ENCODE results near the gene CDH24. TPM values are rescaled to one million over a fixed set of nuclear protein-coding genes. Genes with fewer than 3 reads are reported as not detected.

CDH24 gene
- total RNA-seq, 2 donors from 2014 or later = 1.6 to 1.8 TPM

- peak overlapping the region; percentile 37 for H3K27ac Mint-ChIP-seq
- no peaks in the 10 kb centered on the region for H3K27me3 Mint-ChIP-seq
- peaks cover 2% of the 10 kb centered on the region for H3K36me3 Mint-ChIP-seq (ENCODE audit: low read depth)
- H3K9me3 ChIP-seq (ENCODE audit: control insufficient read depth, low read length, poor library complexity, severe bottlenecking) = no peaks in the 10 kb centered on the region
- H3K4me3 Mint-ChIP-seq = no peak overlapping the region
- H3K4me1 Mint-ChIP-seq = peaks cover 15% of the 10 kb centered on the region
- DNase-seq (no peak), ATAC-seq (no peak)
Observed at GRCh38 chr14:23052671-23053070, 4.6 kb downstream of the CDH24 start.

- no peak overlapping the region for H3K4me3 Mint-ChIP-seq
- H3K36me3 Mint-ChIP-seq (ENCODE audit: low read depth) = peaks cover 5% of the 10 kb centered on the region
- H3K27ac Mint-ChIP-seq = no peak overlapping the region
- H3K9me3 ChIP-seq (ENCODE audit: control insufficient read depth, low read length, poor library complexity, severe bottlenecking) = no peaks in the 10 kb centered on the region
- DNase-seq (no peak), ATAC-seq (no peak)
- H3K4me1 Mint-ChIP-seq = peaks cover 17% of the 10 kb centered on the region
- H3K27me3 Mint-ChIP-seq = peaks cover 4% of the 10 kb centered on the region
Observed at GRCh38 chr14:23052182-23052623, 5.1 kb downstream of the CDH24 start.

GRCh38 chr14:23051141-23052057 lies 5.9 kb downstream of the CDH24 start:
- H3K4me1 Mint-ChIP-seq = peaks cover 11% of the 10 kb centered on the region
- H3K27me3 Mint-ChIP-seq = peaks cover 6% of the 10 kb centered on the region
- no peak overlapping the region for H3K4me3 Mint-ChIP-seq
- H3K27ac Mint-ChIP-seq = no peak overlapping the region
- DNase-seq (no peak), ATAC-seq (no peak)
- no peaks in the 10 kb centered on the region for H3K9me3 ChIP-seq (ENCODE audit: control insufficient read depth, low read length, poor library complexity, severe bottlenecking)
- peaks cover 6% of the 10 kb centered on the region for H3K36me3 Mint-ChIP-seq (ENCODE audit: low read depth)

GRCh38 chr14:23049011-23049410 lies 8.3 kb downstream of the CDH24 start:
- H3K9me3 ChIP-seq (ENCODE audit: control insufficient read depth, low read length, poor library complexity, severe bottlenecking) = no peaks in the 10 kb centered on the region
- peaks cover 6% of the 10 kb centered on the region for H3K27me3 Mint-ChIP-seq
- H3K4me1 Mint-ChIP-seq = peaks cover 4% of the 10 kb centered on the region

GRCh38 chr14:23047751-23048693 lies 9.3 kb downstream of the CDH24 start:
- Mint-ChIP-seq H3K4me1 (peaks cover 6% of the 10 kb centered on the region), H3K27me3 (peaks cover 6% of the 10 kb centered on the region), H3K36me3 (ENCODE audit: low read depth) (peaks cover 7% of the 10 kb centered on the region), H3K4me3 (no peak overlapping the region), H3K27ac (no peak overlapping the region)
- DNase-seq (no peak), ATAC-seq (no peak)
- no peaks in the 10 kb centered on the region for H3K9me3 ChIP-seq (ENCODE audit: control insufficient read depth, low read length, poor library complexity, severe bottlenecking)

More at GRCh38 chr14:23049011-23049410, 8.3 kb downstream of the CDH24 start:
- Mint-ChIP-seq H3K36me3 (ENCODE audit: low read depth) (peaks cover 5% of the 10 kb centered on the region), H3K27ac (no peak overlapping the region), H3K4me3 (no peak overlapping the region)
- no peak for ATAC-seq
- DNase-seq = no peak

- DNase-seq = no peak
- no peak for ATAC-seq
- no peaks in the 10 kb centered on the region for H3K9me3 ChIP-seq (ENCODE audit: control insufficient read depth, low read length, poor library complexity, severe bottlenecking)
- Mint-ChIP-seq H3K27ac (no peak overlapping the region), H3K36me3 (ENCODE audit: low read depth) (peaks cover 7% of the 10 kb centered on the region), H3K27me3 (peaks cover 6% of the 10 kb centered on the region), H3K4me1 (peaks cover 6% of the 10 kb centered on the region), H3K4me3 (peak overlapping the region; percentile 7)
Observed at GRCh38 chr14:23047034-23047634, 10.2 kb downstream of the CDH24 start.

GRCh38 chr14:23045419-23046357 lies 11.6 kb downstream of the CDH24 start:
- no peak for ATAC-seq
- DNase-seq = no peak
- H3K4me1 Mint-ChIP-seq = peaks cover 6% of the 10 kb centered on the region
- H3K27ac Mint-ChIP-seq = peak overlapping the region; percentile 54
- H3K9me3 ChIP-seq (ENCODE audit: control insufficient read depth, low read length, poor library complexity, severe bottlenecking) = no peaks in the 10 kb centered on the region
- H3K4me3 Mint-ChIP-seq = no peak overlapping the region
- peaks cover 6% of the 10 kb centered on the region for H3K27me3 Mint-ChIP-seq
- H3K36me3 Mint-ChIP-seq (ENCODE audit: low read depth) = peaks cover 7% of the 10 kb centered on the region

GRCh38 chr14:23044840-23045239 lies 12.5 kb downstream of the CDH24 start:
- ATAC-seq = no peak

GRCh38 chr14:23043754-23044153 lies 13.6 kb downstream of the CDH24 start:
- Mint-ChIP-seq H3K4me3 (no peak overlapping the region), H3K27ac (no peak overlapping the region), H3K36me3 (ENCODE audit: low read depth) (peaks cover 7% of the 10 kb centered on the region), H3K4me1 (peaks cover 6% of the 10 kb centered on the region), H3K27me3 (peaks cover 6% of the 10 kb centered on the region)
- H3K9me3 ChIP-seq (ENCODE audit: control insufficient read depth, low read length, poor library complexity, severe bottlenecking) = no peaks in the 10 kb centered on the region
- DNase-seq (no peak), ATAC-seq (no peak)

More at GRCh38 chr14:23044840-23045239, 12.5 kb downstream of the CDH24 start:
- no peak overlapping the region for H3K4me3 Mint-ChIP-seq
- peaks cover 6% of the 10 kb centered on the region for H3K4me1 Mint-ChIP-seq
- no peaks in the 10 kb centered on the region for H3K9me3 ChIP-seq (ENCODE audit: control insufficient read depth, low read length, poor library complexity, severe bottlenecking)
- DNase-seq = no peak
- H3K27ac Mint-ChIP-seq = no peak overlapping the region
- peaks cover 6% of the 10 kb centered on the region for H3K27me3 Mint-ChIP-seq
- H3K36me3 Mint-ChIP-seq (ENCODE audit: low read depth) = peaks cover 7% of the 10 kb centered on the region

- peaks cover 7% of the 10 kb centered on the region for H3K36me3 Mint-ChIP-seq (ENCODE audit: low read depth)
- ATAC-seq = no peak
- no peaks in the 10 kb centered on the region for H3K9me3 ChIP-seq (ENCODE audit: control insufficient read depth, low read length, poor library complexity, severe bottlenecking)
- DNase-seq = no peak
- H3K4me3 Mint-ChIP-seq = no peak overlapping the region
- no peak overlapping the region for H3K27ac Mint-ChIP-seq
- peaks cover 6% of the 10 kb centered on the region for H3K27me3 Mint-ChIP-seq
- H3K4me1 Mint-ChIP-seq = peaks cover 6% of the 10 kb centered on the region
Observed at GRCh38 chr14:23043145-23043544, 14.2 kb downstream of the CDH24 start.

- Mint-ChIP-seq H3K27ac (no peak within 1 kb of the TSS), H3K27me3 (peaks cover 4% of the 10 kb centered on the region), H3K4me3 (no peak within 1 kb of the TSS), H3K4me1 (peaks cover 4% of the 10 kb centered on the region), H3K36me3 (ENCODE audit: low read depth) (peaks cover 5% of the 10 kb centered on the region)
- DNase-seq (no peak), ATAC-seq (no peak)
- H3K9me3 ChIP-seq (ENCODE audit: control insufficient read depth, low read length, poor library complexity, severe bottlenecking) = no peaks in the 10 kb centered on the region
Observed at GRCh38 chr14:23042162-23042965, 15.0 kb downstream of the CDH24 start, which contains the start of gene PSMB11. PSMB11 (plus strand) TSS chr14:23042212; CDS start chr14:23042226, 14 bp downstream.
